ENCODE data around the gene NCOA7.
A peak's percentile ranks its signal among the peaks of the same experiment; 100 is the strongest.
"Not testable (repeated sequence)": the region's sequence is repeated elsewhere in the genome, so short reads cannot be mapped to it uniquely, and the experiment has no call there.

Gene NCOA7

DNA sequence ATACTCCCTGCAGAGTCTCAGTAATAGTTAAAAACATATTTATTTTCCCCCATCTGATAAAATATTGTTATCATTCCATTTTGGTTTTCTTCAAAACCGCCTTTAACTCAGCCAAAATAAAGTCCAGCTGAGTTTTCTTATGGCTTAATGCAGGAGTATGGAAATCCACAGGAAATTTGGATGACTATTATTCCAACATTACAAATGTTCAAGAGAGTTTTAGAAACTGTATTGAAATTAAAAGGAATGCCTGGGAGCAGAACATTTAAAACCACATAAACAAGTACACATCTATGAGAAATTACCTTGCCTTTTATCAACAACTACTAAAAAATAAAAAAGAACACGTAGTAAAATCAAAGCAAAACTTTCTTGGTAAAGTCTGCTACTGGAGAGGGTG, 45.7 kb downstream of the NCOA7 start:
- no peak for DNase-seq (ENCODE audit: low spot score)

DNA sequence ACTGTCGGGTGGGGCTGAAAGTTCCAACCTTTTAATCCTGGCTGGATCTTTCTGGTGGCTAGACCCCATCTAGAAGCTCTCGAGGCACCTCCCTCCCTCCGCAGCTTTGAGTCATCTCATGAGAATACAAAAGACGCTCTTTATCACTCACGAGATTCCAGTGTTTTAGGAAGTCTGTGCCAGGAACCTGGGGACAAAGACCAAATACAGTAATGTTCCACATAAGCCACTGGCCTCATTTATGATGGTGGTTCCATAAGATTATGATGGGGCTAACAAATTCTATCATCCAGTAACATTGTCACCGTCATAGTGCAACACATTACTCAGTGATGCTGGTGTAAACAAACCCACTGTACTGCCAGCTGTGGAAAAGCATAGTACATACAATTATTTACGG, 48.7 kb downstream of the NCOA7 start:
- no peak for DNase-seq (ENCODE audit: low spot score)

DNA sequence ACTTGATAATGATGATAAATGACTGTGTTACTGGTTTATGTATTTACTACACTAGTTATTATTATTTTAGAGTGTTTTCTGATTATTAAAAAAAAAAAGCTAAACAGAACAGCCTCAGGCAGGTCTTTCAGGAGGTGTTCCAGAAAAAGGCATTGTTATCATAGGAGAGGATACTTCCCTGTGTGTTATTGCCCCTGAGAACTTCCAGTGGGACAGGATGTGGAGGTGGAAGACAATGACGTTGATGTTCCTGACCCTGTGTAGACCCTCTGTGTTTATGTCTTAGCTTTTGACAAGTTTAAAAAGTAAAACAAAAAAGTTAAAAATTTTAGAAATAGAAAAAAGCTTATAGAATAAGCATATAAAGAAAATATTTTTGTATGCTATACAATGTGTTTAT, 49.1 kb downstream of the NCOA7 start:
- no peak for DNase-seq (ENCODE audit: low spot score)

DNA sequence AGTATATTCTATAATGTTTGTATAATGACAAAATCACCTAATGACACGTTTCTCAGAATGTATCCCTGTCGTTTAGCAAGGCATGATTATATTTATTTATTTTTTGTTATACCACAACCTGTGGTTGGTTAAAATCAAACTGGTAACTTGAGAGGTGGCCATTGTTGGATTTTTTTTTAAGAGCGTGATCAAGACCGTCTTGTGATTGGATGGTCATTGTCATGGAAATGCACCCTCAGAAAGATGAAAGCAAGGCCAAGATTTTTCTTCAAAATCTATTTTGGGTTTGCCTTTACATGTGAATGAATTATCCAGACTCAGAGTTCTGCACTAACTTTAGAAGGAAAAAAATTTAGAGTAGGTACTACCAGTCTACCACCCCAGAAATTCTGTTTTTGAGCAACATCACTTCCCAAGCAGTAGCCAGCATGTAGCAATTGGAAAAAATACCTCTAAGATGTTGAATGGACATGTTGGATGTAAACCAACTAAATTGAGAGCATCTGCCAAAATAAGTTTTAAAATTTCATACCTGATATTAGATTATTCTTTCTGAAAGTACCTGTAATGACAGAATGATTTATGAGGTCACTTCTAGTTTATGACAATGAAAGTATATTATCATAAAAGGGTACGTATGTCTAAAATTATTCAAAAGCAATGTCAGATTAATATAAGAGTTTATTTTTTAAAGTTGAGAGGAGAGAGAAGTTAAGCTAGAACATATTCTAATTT, 50.8 kb downstream of the NCOA7 start:
- DNase-seq (ENCODE audit: low spot score): no peak

DNA sequence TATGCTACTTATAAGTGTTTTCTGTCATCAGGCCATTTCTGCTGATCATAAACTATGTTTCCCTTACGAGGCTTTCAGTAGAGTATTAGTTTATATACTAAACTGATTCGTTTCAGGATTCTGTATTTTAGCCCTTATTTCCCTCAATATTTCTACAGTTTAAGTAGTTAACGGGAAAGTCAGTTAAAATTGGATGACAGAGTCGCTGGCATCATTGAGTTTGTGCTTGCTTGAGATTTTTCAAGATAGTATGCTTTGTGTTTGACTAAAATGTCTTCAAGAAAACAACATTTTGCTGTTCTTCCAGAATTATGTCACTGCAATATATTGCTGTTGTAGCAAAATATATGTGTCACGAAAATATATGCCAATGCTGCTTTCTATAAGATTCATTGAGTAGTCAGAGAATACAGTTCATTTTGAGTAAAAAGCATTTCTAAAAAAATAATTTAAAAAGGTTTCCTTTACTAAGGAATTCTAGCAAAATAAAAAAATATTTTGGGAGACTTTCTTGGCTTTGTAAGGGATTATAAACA, 51.4 kb downstream of the NCOA7 start:
- DNase-seq (ENCODE audit: low spot score): no peak

DNA sequence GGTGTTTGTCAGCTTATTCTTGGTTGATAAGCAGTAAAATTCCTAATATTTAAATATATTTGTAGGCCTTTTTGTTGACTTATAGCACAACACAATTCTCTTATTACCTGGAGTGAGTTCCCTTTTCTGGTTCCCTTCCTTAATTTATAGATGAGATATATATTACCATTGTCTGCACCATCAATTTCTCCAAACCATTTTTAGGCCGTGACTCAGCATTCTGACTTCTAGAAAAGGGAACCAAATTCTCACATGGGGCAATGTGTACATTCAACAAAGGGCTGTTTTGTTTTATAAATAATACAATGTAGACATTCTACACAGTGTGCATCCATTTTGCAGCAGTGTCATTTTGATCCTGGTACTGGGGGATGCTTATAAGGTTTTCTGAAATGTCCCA, 52.8 kb downstream of the NCOA7 start:
- DNase-seq (ENCODE audit: low spot score): no peak

DNA sequence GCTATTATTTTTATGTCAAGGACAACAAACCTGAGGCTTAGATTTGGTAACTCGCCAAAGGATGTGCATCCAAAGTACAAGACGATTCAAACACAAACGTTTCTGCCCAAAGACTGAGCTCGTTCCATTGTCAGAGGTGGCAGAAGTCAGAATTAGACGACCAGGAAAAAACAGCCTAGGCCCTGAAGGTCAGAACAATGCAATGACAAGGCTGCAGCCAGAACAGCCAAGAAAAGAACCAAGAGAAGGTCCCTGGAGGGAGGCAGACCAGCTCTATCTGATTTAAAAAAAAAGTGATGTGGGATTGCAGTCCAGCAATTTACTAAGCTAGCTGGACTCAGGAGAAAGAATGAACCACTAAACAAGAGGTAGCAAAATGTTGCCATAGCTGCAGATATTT, 54.2 kb downstream of the NCOA7 start:
- no peak for DNase-seq (ENCODE audit: low spot score)

DNA sequence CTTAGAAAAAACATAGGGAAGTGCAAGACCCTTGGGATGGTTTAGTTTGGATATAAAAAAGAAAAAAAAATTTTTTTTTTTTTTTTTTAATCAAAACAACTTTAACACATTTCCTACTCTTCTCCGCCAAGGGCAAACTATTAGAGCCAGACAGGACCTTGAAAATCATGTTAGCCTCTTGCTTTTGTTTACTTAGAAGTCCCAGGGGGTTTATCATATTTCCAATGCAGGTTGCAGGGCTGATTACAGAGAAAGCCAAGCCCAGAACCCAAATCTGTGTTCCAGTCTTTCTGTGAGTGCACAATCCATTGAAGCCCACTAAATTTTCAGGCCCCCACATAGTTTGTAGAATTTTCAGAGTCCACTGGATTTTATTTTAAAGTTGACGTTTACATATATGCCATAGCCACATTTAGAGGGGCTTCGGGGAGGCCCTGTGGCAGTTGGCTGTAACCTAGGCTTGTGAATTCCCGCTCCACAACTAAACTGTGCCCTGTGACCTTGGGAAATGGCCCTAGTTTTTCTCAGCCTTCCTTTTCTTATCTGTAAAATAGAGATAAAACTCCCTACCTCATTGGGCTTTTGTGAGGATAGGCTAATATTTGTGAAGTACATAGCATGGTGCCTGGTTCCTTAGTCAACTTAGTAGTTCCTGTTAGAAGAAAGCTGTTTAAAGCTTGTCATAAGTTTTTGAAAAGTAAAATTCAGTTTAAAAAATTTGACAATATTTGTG, 55.7 kb downstream of the NCOA7 start:
- DNase-seq (ENCODE audit: low spot score): no peak

DNA sequence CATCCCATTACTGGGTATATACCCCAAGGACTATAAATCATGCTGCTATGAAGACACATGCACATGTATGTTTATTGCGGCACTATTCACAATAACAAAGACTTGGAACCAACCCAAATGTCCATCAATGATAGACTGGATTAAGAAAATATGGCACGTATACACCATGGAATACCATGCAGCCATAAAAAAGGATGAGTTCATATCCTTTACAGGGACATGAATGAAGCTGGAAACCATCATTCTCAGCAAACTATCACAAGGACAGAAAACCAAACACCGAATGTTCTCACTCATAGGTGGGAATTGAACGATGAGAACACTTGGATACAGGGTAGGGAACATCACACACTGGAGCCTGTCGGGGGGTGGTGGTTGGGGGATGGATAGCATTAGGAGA, 57.5 kb downstream of the NCOA7 start:
- DNase-seq (ENCODE audit: low spot score): not testable (repeated sequence)

DNA sequence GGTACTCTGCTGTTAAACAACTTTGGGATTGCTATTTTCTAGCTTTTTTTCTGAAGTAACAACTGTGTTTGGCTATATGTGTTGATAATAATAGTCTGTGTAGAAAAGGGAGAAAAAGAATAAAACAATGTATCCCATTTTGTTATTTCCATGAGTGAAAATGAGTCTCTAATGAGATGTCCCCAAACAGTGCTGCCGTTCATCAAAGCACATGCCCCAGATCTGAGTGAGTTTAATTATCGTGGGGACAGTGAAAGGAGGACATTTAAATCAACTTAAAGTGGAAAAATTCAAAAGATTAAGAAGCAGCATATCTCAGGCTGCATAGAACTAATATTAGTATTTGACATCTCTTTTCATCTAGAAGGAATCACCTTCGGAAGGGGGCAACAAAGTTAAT, 59.6 kb downstream of the NCOA7 start:
- DNase-seq (ENCODE audit: low spot score): no peak

DNA sequence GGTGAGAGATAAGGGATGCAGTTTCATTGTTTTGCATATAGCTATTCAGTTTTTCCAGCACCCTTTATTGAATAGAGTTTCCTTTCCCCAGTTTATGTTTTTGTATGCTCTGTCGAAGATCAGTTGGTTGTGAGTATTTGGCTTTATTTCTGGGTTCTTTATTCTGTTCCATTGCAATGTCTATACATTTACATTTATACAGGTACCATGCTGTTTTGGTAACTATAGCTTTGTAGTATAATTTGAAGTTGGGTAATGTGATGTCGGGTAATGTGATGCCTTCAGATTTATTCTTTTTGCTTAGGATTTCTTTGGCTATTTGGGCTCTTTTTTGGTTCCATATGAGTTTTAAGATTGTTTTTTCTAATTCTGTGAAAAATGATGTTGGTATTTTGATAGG, 61.8 kb downstream of the NCOA7 start:
- no peak for DNase-seq (ENCODE audit: low spot score)

DNA sequence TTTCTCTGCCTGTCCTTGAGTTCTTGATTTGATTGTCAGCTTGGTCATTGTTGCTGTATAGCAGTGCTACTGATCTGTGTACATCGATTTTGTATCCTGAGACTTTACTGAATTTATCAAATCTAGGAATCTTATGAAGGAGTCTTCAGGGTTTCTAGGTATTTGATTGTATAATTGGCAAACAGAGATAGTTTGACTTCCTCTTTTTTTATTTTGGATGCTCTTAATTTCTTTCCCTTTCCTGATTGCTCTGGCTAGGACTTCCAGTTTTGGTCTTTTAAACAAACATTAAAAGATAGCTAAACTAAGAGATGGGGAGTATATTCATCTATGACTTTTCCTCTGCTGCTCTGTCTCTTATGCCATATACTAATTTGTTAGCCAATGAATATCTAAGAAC, 62.4 kb downstream of the NCOA7 start:
- DNase-seq (ENCODE audit: low spot score): no peak

DNA sequence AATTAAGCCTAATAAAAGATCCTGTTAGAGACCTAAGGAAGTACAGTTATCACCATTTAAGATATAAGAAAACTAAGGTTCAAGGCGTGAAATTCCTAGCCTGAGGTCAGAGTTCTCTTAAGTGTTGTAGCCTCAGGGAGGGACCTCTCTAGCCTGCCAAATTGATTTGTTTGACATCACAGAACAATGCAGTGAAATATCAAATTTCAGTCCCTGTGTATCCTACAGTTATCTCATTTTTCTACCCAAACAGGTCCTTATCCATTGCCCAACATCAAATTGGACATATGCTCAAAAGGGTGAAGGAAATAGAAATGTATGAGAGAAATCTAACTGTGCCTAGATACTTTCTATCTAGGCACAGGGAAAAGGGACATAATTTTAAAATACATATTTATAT, 63.0 kb downstream of the NCOA7 start:
- DNase-seq (ENCODE audit: low spot score): no peak

DNA sequence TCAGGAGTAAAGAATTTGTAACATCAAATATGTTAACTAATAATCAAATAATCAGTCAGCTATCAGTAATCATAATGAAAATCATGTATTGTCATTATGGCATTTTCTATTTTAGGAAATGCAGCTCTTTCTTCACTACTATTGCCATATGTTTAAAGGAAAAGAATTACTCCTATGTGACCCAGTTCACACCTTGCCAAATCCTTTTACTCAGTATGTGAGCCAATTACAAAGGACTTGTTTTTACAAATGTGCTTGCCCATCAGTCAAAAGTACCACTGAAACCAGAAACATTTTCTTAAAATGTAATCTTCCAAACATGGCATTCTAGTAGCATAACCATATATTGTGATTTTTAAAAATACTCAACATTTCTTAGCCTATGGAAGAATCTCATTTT, 63.6 kb downstream of the NCOA7 start:
- DNase-seq (ENCODE audit: low spot score): no peak

DNA sequence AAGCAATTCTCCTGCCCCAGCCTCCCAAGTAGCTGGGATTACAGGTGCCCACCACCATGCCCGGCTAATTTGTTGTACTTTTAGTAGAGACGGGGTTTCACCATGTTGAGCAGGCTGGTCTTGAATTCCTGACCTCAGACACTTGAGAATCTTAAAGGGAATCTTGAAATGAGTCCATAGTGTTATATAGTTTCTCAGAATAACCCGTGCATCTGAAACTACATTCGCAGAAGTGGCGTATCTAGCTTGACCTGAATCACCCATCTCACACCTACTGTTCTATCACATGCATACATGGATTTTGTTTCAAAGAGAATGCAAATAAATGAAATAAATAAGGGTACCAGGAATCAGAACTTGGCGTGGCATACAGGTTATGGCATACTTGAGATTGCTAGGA, 65.0 kb downstream of the NCOA7 start:
- no peak for DNase-seq (ENCODE audit: low spot score)

DNA sequence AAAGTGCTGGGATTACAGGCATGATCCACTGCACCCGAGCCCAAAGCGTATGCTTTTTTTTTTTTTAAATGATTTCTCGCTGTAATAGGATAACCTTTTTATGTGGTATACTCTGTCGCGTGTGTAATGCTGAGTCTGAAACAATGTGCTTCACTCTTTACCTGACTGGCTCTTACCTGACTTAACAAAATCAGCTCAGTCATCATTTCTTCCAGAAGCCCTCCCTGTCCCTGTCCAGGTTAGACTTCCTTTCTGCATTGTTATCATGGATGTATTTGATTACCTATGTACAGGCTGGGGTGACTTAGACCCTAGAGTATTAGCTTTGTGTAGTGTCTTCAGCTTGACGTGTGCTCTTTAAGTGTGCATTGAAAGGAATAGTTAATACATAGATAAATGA, 67.1 kb downstream of the NCOA7 start:
- DNase-seq (ENCODE audit: low spot score): no peak

DNA sequence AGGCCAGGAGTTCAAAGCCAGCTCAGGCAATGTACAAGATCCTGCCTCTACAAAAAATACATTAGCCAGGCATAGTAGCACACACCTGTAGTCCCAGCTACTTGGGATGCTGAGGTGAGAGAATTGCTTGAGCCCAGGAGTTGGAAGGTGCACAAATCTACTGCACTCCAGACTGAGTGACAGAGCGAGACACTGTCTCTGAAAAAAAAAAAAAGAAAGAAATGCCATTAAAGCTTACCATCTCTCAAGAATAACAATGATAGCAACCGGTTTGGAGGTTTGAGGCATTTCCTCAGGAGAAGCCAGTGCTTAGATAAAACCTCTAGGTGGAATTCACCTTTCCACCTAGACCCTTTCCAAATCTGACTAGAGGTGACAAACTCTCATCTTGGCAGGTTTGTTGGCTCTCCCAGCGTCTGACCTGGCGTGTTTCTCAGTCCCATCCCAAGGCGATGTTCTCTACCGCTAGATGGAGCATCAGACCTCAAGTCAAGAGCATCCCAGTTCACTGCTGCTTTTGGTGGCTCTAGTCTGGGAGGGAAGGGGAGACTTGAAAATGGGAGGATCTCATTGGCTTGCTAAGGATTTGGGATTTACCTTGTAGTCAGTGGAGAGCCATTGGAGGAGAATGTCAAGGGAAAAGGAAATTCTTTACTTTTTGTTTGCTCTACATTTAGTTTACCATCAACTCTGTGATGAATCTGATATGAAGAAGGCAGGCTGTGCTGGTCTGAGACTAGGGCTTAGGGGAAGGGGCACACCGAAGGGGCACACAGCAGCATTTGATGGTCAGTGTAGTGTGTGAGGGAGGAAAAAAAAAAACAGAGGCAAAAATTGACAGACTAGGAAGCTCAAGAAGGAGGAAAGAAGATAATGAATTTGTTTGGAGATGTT, 67.9 kb downstream of the NCOA7 start:
- peak; percentile 17 for DNase-seq (ENCODE audit: low spot score)

DNA sequence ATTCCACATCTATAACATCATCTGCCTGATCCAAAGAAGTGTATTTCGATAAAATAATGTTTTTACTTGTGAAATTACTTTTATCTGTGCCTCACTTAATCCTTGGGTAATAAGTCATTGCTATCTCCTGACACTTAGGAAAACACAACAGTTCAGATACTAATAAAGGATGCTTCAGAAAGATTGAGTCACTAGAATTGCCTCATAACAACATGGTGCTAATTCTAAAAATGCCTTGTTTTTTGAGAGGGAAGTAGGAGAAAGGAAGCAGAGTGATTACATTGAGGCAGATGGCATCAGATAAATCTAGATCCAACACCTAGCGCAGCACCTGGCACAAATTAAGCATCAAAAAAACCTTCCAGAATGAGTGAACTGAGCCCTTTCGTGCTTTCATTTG, 69.0 kb downstream of the NCOA7 start:
- DNase-seq (ENCODE audit: low spot score): no peak

DNA sequence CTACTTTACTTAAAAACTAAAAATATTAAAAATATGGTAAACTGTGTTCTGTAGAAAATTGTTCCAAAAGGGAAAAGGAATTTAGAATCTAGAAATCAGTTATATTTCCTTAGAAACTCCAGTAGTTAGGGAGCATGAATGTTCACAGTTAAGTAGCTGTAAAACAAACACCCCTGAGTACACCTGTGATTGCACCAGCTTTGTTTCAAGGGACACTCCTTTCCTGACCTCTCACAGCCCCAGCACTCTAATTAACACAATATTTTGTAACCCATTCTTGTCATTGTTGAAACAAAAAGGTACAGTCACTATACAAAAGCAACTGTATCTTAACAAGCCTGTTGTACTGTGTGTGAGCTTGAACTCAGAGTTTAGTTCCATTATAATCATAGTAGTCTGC, 72.3 kb downstream of the NCOA7 start:
- DNase-seq (ENCODE audit: low spot score): no peak

DNA sequence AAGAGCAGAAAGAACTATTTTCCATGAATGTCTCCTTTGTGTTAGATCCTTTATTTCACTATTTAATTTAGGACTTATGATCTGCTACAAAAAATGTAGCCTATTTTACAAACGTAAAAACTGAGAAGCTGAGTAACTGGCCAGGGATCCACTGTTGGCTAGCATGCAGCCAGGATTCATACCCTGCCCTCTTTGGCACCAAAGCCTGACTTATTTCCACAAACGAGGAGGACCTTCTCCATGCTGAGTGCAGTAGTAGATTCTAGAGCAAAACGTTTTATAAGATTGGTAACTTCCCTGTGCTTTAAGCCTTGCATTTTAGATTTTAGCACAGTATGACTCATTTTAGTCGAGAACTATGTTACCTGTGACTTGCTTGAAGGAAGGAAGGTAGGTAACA, 74.3 kb downstream of the NCOA7 start:
- DNase-seq (ENCODE audit: low spot score): no peak

DNA sequence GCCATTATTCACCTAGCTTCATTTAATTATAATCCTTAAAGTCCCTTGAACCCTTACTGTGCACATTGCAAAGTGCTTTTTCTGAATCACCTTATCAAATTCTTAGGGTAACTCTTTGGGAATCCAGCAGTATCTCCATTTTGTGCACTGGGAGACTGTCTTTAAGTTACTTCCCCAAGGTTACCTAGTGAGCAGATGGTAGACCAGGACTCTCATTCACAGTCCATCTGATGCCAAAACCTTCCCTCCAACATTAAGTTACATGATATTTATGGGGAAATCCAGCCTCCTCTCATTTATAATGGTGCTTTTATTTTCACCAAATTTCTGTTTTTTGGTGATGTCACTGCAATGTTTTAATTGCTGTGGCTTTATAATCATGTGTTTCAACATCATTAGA, 75.7 kb downstream of the NCOA7 start:
- DNase-seq (ENCODE audit: low spot score): no peak

DNA sequence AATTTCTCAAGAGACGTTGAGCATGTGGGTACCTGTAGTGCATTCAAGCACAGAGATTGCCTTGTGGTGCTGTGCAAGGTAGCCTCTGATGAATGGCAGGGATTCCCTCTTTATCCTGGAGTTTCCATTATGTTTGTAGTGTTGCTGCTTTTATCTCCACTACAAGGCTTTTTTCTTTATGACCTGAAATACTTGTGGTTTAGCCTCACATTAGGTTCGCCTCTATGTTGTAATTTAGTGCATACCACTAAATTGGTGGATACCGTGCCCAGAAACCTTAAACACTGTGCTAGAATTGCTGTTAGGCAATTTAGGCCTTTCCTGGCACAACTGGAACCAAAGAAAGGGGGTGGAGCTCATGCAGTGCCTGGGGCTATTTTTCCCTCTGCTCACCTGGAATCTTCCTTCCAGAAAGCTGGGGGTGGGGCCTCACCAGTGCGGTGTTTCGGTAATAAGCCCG, 76.8 kb downstream of the NCOA7 start:
- no peak for DNase-seq (ENCODE audit: low spot score)

DNA sequence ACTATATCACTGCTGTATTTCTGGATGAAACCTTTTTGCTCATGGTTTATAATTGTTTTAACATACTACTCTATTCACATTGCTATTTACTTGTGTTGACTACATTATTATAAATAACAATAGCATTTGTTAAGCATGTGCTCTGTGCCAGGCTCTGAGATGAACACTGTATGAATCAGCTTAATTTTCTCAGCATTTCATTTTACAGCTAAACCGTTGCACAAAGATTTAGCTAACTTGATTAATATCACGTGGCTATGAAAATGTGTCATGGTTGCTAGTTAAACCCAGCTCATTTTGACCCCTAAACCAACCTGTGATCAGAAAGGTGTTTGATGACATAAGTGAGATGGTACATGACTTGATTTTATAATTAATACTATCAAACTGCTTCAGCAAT, 77.5 kb downstream of the NCOA7 start:
- no peak for DNase-seq (ENCODE audit: low spot score)

All from CD4-positive, alpha-beta T cell treated with Interleukin-15 for 4 hours (primary cell).